ENCODE measurements around the gene KCNMA1. TPM values are rescaled to one million over a fixed set of nuclear protein-coding genes. Genes with fewer than 3 reads are reported as not detected.

The KCNMA1 gene
- total and polyA plus RNA-seq, 2 donors (not counting 1 experiment from before 2014, with no cell fraction given) = 0.82 to 3.1 TPM

DNA sequence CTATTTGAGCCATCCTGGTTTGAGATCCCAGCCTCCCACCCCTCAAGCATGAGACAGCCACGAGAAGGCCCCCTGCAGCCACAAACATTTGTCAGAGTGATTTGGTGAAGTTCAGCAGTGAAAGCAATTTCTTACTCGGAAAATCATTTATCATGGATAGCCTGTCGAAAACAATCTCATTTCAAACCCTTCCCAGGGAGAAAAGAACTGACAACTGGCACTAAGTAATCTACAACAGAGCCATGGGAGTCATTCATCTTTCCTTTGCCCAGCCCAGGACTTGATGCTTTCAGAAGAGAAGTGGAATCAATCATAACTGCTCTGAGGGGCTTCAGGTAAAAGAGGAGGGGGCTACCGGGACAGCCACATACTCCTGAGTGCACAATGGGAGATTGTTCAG is 411.2 kb downstream of the KCNMA1 start:
- ChIA-PET POLR2A (no interaction called here), CTCF (no interaction called here)
- Histone ChIP-seq H3K9me3 (ENCODE audit: control extremely low read depth in 1 of 3, control insufficient read depth in 2 of 3, insufficient read depth in 1 of 3, low read length in 2 of 3) (peaks cover 0 to 3% (median 0%) of the 10 kb centered on the region in 3 donors), H3K4me1 (ENCODE audit: control insufficient read depth in 2 of 2, insufficient read depth in 2 of 2, low read length in 2 of 2) (no peaks in the 10 kb centered on the region), H4K20me1 (ENCODE audit: control insufficient read depth, insufficient read depth, low read length, poor library complexity, severe bottlenecking) (no peaks in the 10 kb centered on the region), H3K27ac (ENCODE audit: low read length in 2 of 2) (no peak overlapping the region), H3K36me3 (replicated peaks in 1 of 2; ENCODE audit: control extremely low read depth in 1 of 2, control insufficient read depth in 1 of 2, extremely low read depth in 1 of 2, insufficient read depth in 2 of 2, low read length in 1 of 2) (no peaks in the 10 kb centered on the region), H3K9ac (ENCODE audit: low read length) (no peak overlapping the region), H2AFZ (ENCODE audit: insufficient read depth, low read depth, low read length, poor library complexity, severe bottlenecking) (no peak overlapping the region), H3K27me3 (replicated peaks in 1 of 4; ENCODE audit: control extremely low read depth in 1 of 4, control insufficient read depth in 3 of 4, insufficient read depth in 4 of 4, low read length in 3 of 4) (no peaks in the 10 kb centered on the region), H3K79me2 (ENCODE audit: control insufficient read depth, insufficient read depth, low read length) (no peaks in the 10 kb centered on the region), H3K4me3 (ENCODE audit: control extremely low read depth in 1 of 5, extremely low read depth in 1 of 5, insufficient read depth in 1 of 5, low read depth in 2 of 5, low read length in 4 of 5) (no peak overlapping the region), H3K4me2 (replicated peaks; ENCODE audit: low read depth, low read length, poor library complexity, severe bottlenecking) (no peak overlapping the region)
- no peaks in the 10 kb centered on the region for H3K9me3 Mint-ChIP-seq (ENCODE audit: insufficient read depth)
- no peak overlapping the region for H3K27ac Mint-ChIP-seq
- intact Hi-C loops (cut with micrococcal nuclease) = no loop called here
- no peak for TF ChIP-seq EZH2 (IDR thresholded peaks at IDR 0.05; ENCODE audit: borderline replicate concordance, insufficient read depth, low read depth, low read length, poor library complexity, severe bottlenecking)
- TF ChIP-seq CTCF (IDR thresholded peaks at IDR 0.05) = no peak
- no CpG with 5 or more reads among the region's 4 CpGs for WGBS (ENCODE audit: insufficient coverage)
- H3K4me1 Mint-ChIP-seq = peaks cover 8% of the 10 kb centered on the region
- peaks cover 11% of the 10 kb centered on the region for H3K27me3 Mint-ChIP-seq
- no peak overlapping the region for H3K4me3 Mint-ChIP-seq
- ATAC-seq (ENCODE audit: low read depth) = no peak
- DNase-seq = no peak

DNA sequence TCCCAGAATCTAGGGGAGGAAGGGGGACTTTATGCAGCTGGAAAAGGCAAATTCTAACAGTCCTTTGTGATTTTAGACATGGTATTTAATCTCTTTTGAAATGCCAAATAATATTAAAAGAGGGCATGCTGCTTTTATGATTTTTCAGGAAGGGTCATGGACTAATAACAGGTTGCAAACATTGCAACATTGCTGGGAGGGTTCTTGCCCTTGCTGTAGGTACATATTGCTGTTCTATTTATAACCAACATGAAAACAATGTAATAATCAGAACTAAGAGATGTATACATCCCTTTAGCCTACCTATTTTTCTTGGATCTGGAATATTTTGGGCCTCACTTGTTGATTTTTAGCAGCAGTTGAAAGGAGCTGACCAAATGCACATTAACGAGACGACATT is 411.6 kb downstream of the KCNMA1 start:
- Histone ChIP-seq H3K79me2 (ENCODE audit: control insufficient read depth, insufficient read depth, low read length) (no peaks in the 10 kb centered on the region), H3K4me2 (replicated peaks; ENCODE audit: low read depth, low read length, poor library complexity, severe bottlenecking) (no peak overlapping the region), H3K4me3 (ENCODE audit: control extremely low read depth in 1 of 5, extremely low read depth in 1 of 5, insufficient read depth in 1 of 5, low read depth in 2 of 5, low read length in 4 of 5) (no peak overlapping the region), H3K27ac (ENCODE audit: low read length in 2 of 2) (no peak overlapping the region), H4K20me1 (ENCODE audit: control insufficient read depth, insufficient read depth, low read length, poor library complexity, severe bottlenecking) (no peaks in the 10 kb centered on the region), H3K9me3 (ENCODE audit: control extremely low read depth in 1 of 3, control insufficient read depth in 2 of 3, insufficient read depth in 1 of 3, low read length in 2 of 3) (peaks cover 0 to 3% (median 0%) of the 10 kb centered on the region in 3 donors), H3K27me3 (replicated peaks in 1 of 4; ENCODE audit: control extremely low read depth in 1 of 4, control insufficient read depth in 3 of 4, insufficient read depth in 4 of 4, low read length in 3 of 4) (no peaks in the 10 kb centered on the region), H3K4me1 (ENCODE audit: control insufficient read depth in 2 of 2, insufficient read depth in 2 of 2, low read length in 2 of 2) (no peaks in the 10 kb centered on the region), H3K36me3 (replicated peaks in 1 of 2; ENCODE audit: control extremely low read depth in 1 of 2, control insufficient read depth in 1 of 2, extremely low read depth in 1 of 2, insufficient read depth in 2 of 2, low read length in 1 of 2) (no peaks in the 10 kb centered on the region), H2AFZ (ENCODE audit: insufficient read depth, low read depth, low read length, poor library complexity, severe bottlenecking) (no peak overlapping the region), H3K9ac (ENCODE audit: low read length) (no peak overlapping the region)
- 92% methylated on average over 2 of the region's 2 CpGs for WGBS (ENCODE audit: insufficient coverage)
- TF ChIP-seq CTCF (IDR thresholded peaks at IDR 0.05) (no peak), EZH2 (IDR thresholded peaks at IDR 0.05; ENCODE audit: borderline replicate concordance, insufficient read depth, low read depth, low read length, poor library complexity, severe bottlenecking) (no peak)
- intact Hi-C loops (cut with micrococcal nuclease) = no loop called here
- Mint-ChIP-seq H3K4me1 (peaks cover 8% of the 10 kb centered on the region), H3K27ac (no peak overlapping the region), H3K4me3 (no peak overlapping the region), H3K9me3 (ENCODE audit: insufficient read depth) (no peaks in the 10 kb centered on the region), H3K27me3 (peaks cover 13% of the 10 kb centered on the region)
- no peak for DNase-seq
- ChIA-PET CTCF (no interaction called here), POLR2A (no interaction called here)
- ATAC-seq (ENCODE audit: low read depth) = no peak

Data from B cell (primary cell).